ENCODE data around the gene ERC2. TPM values are rescaled to one million over a fixed set of nuclear protein-coding genes. Genes with fewer than 3 reads are reported as not detected.

Gene ERC2
- polyA plus RNA-seq, 1 experiment, result 0.07 TPM

DNA sequence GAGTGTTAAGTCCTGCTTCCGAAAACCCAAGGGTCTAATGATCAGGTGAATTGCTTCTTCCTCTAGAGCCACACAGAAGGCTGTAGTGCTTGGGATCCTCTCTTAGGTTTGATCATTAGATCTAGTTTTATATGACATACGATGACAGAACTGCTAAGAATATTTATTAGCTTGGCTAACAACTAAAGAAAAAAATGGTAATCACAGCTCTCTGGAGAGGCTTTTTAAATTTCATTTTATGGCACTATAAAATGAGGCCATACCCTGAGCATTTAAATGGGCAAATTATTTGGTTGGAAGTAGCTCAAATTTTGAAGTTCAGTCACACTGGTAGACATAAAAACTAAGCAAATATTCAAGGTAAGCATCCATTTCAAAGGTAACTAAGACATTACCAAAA is 498.6 kb downstream of the ERC2 start:
- Histone ChIP-seq H3K9me3 (ENCODE audit: control insufficient read depth, insufficient read depth, low read length) (no peaks in the 10 kb centered on the region), H3K27ac (ENCODE audit: low read depth, low read length) (no peak overlapping the region), H3K27me3 (ENCODE audit: control insufficient read depth, insufficient read depth, low read length) (no peaks in the 10 kb centered on the region), H3K4me3 (ENCODE audit: low read depth, low read length) (no peak overlapping the region)
- CTCF ChIA-PET, result interaction anchor here (1.2 kb wide), 1 partner anchor 1138 kb away, joined by 3 read pairs; no protein-coding TSS in a partner anchor
- POLR2A ChIA-PET, result no interaction called here
- TF ChIP-seq, protein P1, sequence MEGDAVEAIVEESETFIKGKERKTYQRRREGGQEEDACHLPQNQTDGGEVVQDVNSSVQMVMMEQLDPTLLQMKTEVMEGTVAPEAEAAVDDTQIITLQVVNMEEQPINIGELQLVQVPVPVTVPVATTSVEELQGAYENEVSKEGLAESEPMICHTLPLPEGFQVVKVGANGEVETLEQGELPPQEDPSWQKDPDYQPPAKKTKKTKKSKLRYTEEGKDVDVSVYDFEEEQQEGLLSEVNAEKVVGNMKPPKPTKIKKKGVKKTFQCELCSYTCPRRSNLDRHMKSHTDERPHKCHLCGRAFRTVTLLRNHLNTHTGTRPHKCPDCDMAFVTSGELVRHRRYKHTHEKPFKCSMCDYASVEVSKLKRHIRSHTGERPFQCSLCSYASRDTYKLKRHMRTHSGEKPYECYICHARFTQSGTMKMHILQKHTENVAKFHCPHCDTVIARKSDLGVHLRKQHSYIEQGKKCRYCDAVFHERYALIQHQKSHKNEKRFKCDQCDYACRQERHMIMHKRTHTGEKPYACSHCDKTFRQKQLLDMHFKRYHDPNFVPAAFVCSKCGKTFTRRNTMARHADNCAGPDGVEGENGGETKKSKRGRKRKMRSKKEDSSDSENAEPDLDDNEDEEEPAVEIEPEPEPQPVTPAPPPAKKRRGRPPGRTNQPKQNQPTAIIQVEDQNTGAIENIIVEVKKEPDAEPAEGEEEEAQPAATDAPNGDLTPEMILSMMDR (IDR thresholded peaks at IDR 0.05; ENCODE audit: low read depth, low read length), result no peak
- DNase-seq (ENCODE audit: low read depth, low spot score), result no peak

DNA sequence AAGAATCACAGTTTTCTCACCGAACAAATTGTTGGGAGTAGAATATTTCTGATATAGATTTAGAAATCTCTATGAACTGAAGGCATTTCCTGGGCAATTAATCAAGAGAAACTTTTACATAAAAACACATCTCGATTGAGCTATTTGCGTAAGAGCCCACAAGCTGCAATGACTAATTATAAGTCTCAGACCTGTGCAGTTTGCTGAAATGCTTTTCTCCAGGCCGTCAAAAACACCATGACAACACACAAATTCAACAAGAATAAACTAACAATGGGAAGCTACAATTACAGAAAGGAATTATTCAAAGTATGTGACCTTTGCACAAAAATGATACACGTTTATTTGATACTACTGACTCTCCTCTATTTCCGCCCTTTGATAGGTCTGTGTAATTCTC is 499.9 kb downstream of the ERC2 start:
- no peak for DNase-seq (ENCODE audit: low read depth, low spot score)
- H3K9me3 ChIP-seq (ENCODE audit: control insufficient read depth, insufficient read depth, low read length), result no peaks in the 10 kb centered on the region
- ChIA-PET POLR2A (no interaction called here), CTCF (no interaction called here)
- no peak overlapping the region for H3K4me3 ChIP-seq (ENCODE audit: low read depth, low read length)
- H3K27me3 ChIP-seq (ENCODE audit: control insufficient read depth, insufficient read depth, low read length), result no peaks in the 10 kb centered on the region
- no peak overlapping the region for H3K27ac ChIP-seq (ENCODE audit: low read depth, low read length)
- TF ChIP-seq, protein P1 (IDR thresholded peaks at IDR 0.05; ENCODE audit: low read depth, low read length), result no peak

DNA sequence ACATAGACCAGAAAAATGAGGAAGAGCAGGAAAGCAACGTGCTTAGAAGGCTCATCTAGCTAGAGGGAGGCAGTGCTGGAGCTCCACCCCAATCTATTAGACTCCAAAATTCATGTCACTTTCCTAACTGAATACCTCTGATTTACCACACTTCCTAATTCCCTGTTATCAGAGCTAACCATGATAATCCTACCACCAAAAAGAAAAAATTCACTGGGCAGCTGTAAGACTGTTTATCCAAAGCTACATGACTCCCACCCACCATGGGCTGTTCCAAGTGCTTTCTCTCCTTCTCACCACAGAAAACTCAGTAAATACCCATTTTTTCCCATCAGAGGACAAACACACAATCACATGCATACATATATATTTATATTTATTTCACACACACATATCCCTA is 501.7 kb downstream of the ERC2 start:
- CTCF ChIA-PET, result no interaction called here
- POLR2A ChIA-PET, result no interaction called here
- no peak overlapping the region for H3K27ac ChIP-seq (ENCODE audit: low read depth, low read length)
- TF ChIP-seq, protein P1 (IDR thresholded peaks at IDR 0.05; ENCODE audit: low read depth, low read length), result no peak
- H3K4me3 ChIP-seq (ENCODE audit: low read depth, low read length), result no peak overlapping the region
- no peak for DNase-seq (ENCODE audit: low read depth, low spot score)
- no peaks in the 10 kb centered on the region for H3K9me3 ChIP-seq (ENCODE audit: control insufficient read depth, insufficient read depth, low read length)
- no peaks in the 10 kb centered on the region for H3K27me3 ChIP-seq (ENCODE audit: control insufficient read depth, insufficient read depth, low read length)

DNA sequence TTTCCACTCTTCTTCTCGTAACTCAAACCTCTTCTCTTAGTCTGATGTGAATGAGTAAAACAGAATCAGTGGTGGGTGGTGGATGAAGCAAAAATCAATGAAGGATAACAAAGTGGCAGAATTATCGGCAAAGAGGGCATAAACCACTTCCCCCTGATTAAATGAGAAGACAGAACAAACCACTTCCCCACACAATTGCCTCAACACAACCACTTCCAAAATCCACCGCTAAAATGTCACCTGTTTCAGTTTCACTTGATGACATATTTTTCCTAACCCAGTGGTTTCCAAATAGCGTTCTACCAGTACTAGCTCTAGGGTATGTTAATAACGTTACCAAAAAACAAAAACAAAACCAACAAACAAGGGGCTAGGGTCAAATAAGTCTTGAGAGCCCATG is 502.5 kb downstream of the ERC2 start:
- no peak for DNase-seq (ENCODE audit: low read depth, low spot score)
- Histone ChIP-seq H3K9me3 (ENCODE audit: control insufficient read depth, insufficient read depth, low read length) (no peaks in the 10 kb centered on the region), H3K27me3 (ENCODE audit: control insufficient read depth, insufficient read depth, low read length) (no peaks in the 10 kb centered on the region), H3K27ac (ENCODE audit: low read depth, low read length) (no peak overlapping the region), H3K4me3 (ENCODE audit: low read depth, low read length) (no peak overlapping the region)
- TF ChIP-seq, protein P1 (IDR thresholded peaks at IDR 0.05; ENCODE audit: low read depth, low read length), result no peak
- CTCF ChIA-PET, result no interaction called here
- POLR2A ChIA-PET, result no interaction called here

DNA sequence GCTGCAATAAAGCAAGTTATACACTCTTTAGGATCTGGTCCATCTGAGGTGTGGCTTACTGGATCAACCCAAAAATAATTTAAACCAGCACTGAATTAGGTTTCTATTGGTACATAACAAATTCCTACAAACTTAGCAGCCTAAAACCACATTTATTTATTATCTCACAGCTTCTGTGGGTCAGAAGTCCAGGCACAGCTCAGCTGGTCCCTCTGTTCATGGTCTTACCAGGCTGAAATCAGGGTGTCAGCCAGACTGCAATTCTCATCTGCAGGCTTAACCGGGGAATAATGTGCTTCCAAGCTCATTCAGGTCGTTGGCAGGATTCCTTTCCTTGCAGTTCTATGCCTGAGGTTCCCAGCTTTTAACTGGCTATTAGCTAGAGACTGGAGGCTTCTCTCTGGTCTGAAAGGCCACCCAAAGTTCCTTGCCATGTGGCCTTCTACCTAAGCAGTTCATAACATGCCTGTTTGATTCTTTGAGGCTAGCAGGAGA is 503.7 kb downstream of the ERC2 start:
- ChIA-PET POLR2A (no interaction called here), CTCF (interaction anchor here (0.8 kb wide), 1 partner anchor 117 kb away, joined by 3 read pairs; no protein-coding TSS in a partner anchor)
- Histone ChIP-seq H3K27ac (ENCODE audit: low read depth, low read length) (no peak overlapping the region), H3K4me3 (ENCODE audit: low read depth, low read length) (no peak overlapping the region), H3K27me3 (ENCODE audit: control insufficient read depth, insufficient read depth, low read length) (no peaks in the 10 kb centered on the region), H3K9me3 (ENCODE audit: control insufficient read depth, insufficient read depth, low read length) (no peaks in the 10 kb centered on the region)
- DNase-seq (ENCODE audit: low read depth, low spot score), result no peak
- TF ChIP-seq, protein P1 (IDR thresholded peaks at IDR 0.05; ENCODE audit: low read depth, low read length), result no peak
